HepG2 (cell line): ENCODE data around the gene NET1. TPM values are rescaled to one million over a fixed set of nuclear protein-coding genes. Genes with fewer than 3 reads are reported as not detected.

Experiments
- ATAC-seq: fragments of 200-7000 bp; cut with Tn5 transposase; 3 replicates; pipeline ENCODE4 v1.9.1; 2020; ENCODE audit warnings: mild to moderate bottlenecking, moderate library complexity
- BruUV-seq: library from RNA; stranded (reverse); fragments of 400-500 nt; replicated peaks from 2 replicates; lab custom pipeline; 2021; lab: Mats Ljungman, UMichigan
- CTCF ChIA-PET: fragments of 300-600 bp; formaldehyde crosslinking; extraction: SDS; loops from one replicate; lab custom pipeline; 2021; ENCODE audit warnings: low total read pairs, inconsistent platforms, low intra/inter-chr PET ratio; lab: Yijun Ruan, JAX
- POLR2A ChIA-PET: fragments of 350-600 bp; sonication (Branson Sonifier 250); formaldehyde crosslinking; loops from one replicate; lab custom pipeline; 2020; ENCODE audit warnings: antibody characterized with exemption, inconsistent platforms; lab: Yijun Ruan, JAX
- DNase-seq: peaks from one replicate; pipeline ENCODE4 v3.0.0-alpha.2; 2015; ENCODE audit warnings: low spot score
- FAIRE-seq: peaks from 3 replicates; lab custom pipeline; 2011; peaks lifted over from hg19 to GRCh38; lab: Jason Lieb, UNC
- H2AFZ ChIP-seq: one replicate; pipeline ENCODE4 v1.6.1; 2011; ENCODE audit warnings: low read length, inconsistent platforms
- H3K27ac ChIP-seq: fragments of 300-600 bp; 3 replicates; pipeline ENCODE4 v1.8.0; 2011; ENCODE audit warnings: mixed run types, mild to moderate bottlenecking, mixed read lengths, low read length, inconsistent platforms; ENCODE audit not compliant: insufficient read depth; ENCODE audit errors: extremely low read length
- H3K27me3 ChIP-seq, 2 experiments: fragments of 200-600 bp in 1 of 2; 2 replicates in 1 of 2; 3 replicates in 1 of 2; pipeline versions ENCODE4 v1.6.0 to v1.8.0; 2011; ENCODE audit warnings: low read length in 2 of 2, mild to moderate bottlenecking in 2 of 2, moderate library complexity in 2 of 2, inconsistent platforms in 1 of 2; ENCODE audit not compliant: insufficient read depth in 2 of 2, control insufficient read depth in 1 of 2
- H3K36me3 ChIP-seq, 2 experiments: fragments of 200-600 bp in 1 of 2; replicated peaks in 1 of 2; 2 replicates in 1 of 2; 3 replicates in 1 of 2; pipeline versions ENCODE4 v1.5.1 to v1.8.0; 2011; ENCODE audit warnings: low read length in 2 of 2, inconsistent platforms in 1 of 2; ENCODE audit not compliant: insufficient read depth in 2 of 2, control insufficient read depth in 1 of 2
- H3K4me1 ChIP-seq: 2 replicates; pipeline ENCODE4 v1.5.1; 2012; ENCODE audit warnings: low read length, inconsistent platforms; ENCODE audit not compliant: insufficient read depth
- H3K4me2 ChIP-seq: 2 replicates; pipeline ENCODE4 v1.6.0; 2011; ENCODE audit warnings: low read depth, low read length, inconsistent platforms
- H3K4me3 ChIP-seq, 3 experiments: fragments of 200-600 bp in 1 of 3; sonication (generic), shearing (Covaris generic) in 1 of 3; replicated peaks in 1 of 3; 2 replicates each; pipeline ENCODE4 v1.5.1; 2011 to 2016; ENCODE audit warnings: low read length in 3 of 3, inconsistent platforms in 2 of 3, low read depth in 2 of 3, mild to moderate bottlenecking in 2 of 3, control low read depth in 1 of 3, mixed read lengths in 1 of 3; ENCODE audit not compliant: insufficient read depth in 1 of 3
- H3K79me2 ChIP-seq: one replicate; pipeline ENCODE4 v1.6.1; 2011; ENCODE audit warnings: low read length, inconsistent platforms; ENCODE audit not compliant: insufficient read depth
- H3K9ac ChIP-seq: 2 replicates; pipeline ENCODE4 v1.6.0; 2011; ENCODE audit warnings: mild to moderate bottlenecking, low read depth, low read length, inconsistent platforms; ENCODE audit not compliant: insufficient read depth
- H3K9me3 ChIP-seq: 2 replicates; pipeline ENCODE4 v1.5.1; 2012; ENCODE audit warnings: mild to moderate bottlenecking, low read length
- H4K20me1 ChIP-seq: 2 replicates; pipeline ENCODE4 v1.6.0; 2011; ENCODE audit warnings: inconsistent platforms, mild to moderate bottlenecking, low read length, moderate library complexity; ENCODE audit not compliant: insufficient read depth
- DZIP1 ChIP-seq: sonication (generic); formaldehyde crosslinking; IDR thresholded peaks from 2 replicates; pipeline ENCODE4 v1.5.0; 2020; ENCODE audit warnings: mild to moderate bottlenecking, missing genetic modification reagents
- HOXA5 ChIP-seq: sonication (generic); formaldehyde crosslinking; IDR thresholded peaks from 2 replicates; pipeline ENCODE4 v1.4.0; 2020; ENCODE audit warnings: missing genetic modification reagents
- MBD4 ChIP-seq: IDR thresholded peaks from 2 replicates; pipeline ENCODE4 v1.6.1; 2012; ENCODE audit warnings: low read length, inconsistent platforms, borderline replicate concordance
- MLLT10 ChIP-seq: sonication (generic); formaldehyde crosslinking; IDR thresholded peaks from 2 replicates; pipeline ENCODE4 v1.4.0; 2020; ENCODE audit warnings: missing genetic modification reagents
- NBN ChIP-seq: fragments of 450-650 bp; conservative IDR thresholded peaks from 2 replicates; pipeline ENCODE4 v1.6.1; 2017
- SKIL ChIP-seq: sonication (generic); formaldehyde crosslinking; IDR thresholded peaks from 2 replicates; pipeline ENCODE4 v1.8.0; 2022; ENCODE audit warnings: missing genetic modification reagents, mild to moderate bottlenecking, moderate library complexity, borderline replicate concordance
- SP140L ChIP-seq: sonication (generic); formaldehyde crosslinking; IDR thresholded peaks from 2 replicates; pipeline ENCODE4 v1.4.0; 2020; ENCODE audit warnings: missing genetic modification reagents, borderline replicate concordance
- TOPORS ChIP-seq: sonication (generic); formaldehyde crosslinking; IDR thresholded peaks from 2 replicates; pipeline ENCODE4 v1.8.0; 2023; ENCODE audit warnings: mild to moderate bottlenecking, missing genetic modification reagents
- ZBTB1 ChIP-seq: sonication (generic); formaldehyde crosslinking; IDR thresholded peaks from 2 replicates; pipeline ENCODE4 v1.4.0; 2020; ENCODE audit warnings: missing genetic modification reagents, borderline replicate concordance
- ZNF275 ChIP-seq: sonication (generic); formaldehyde crosslinking; IDR thresholded peaks from 2 replicates; pipeline ENCODE4 v1.8.0; 2022; ENCODE audit warnings: missing genetic modification reagents, mild to moderate bottlenecking, inconsistent platforms, borderline replicate concordance
- ZNF343 ChIP-seq: sonication (generic); formaldehyde crosslinking; IDR thresholded peaks from 2 replicates; pipeline ENCODE4 v1.4.0; 2020; ENCODE audit warnings: mild to moderate bottlenecking, missing genetic modification reagents
- ZNF44 ChIP-seq: sonication (generic); formaldehyde crosslinking; IDR thresholded peaks from 2 replicates; pipeline ENCODE4 v1.5.1; 2020; ENCODE audit warnings: mild to moderate bottlenecking, missing genetic modification reagents
- ZNF770 ChIP-seq: sonication (generic); formaldehyde crosslinking; IDR thresholded peaks from 2 replicates; pipeline ENCODE4 v1.5.0; 2020; ENCODE audit warnings: mild to moderate bottlenecking, missing genetic modification reagents
- WGBS: methylation state at CpG from one replicate; pipeline ENCODE4 v1.1.6; 2017; ENCODE audit warnings: low lambda C conversion rate; 5-methylcytosine and 5-hydroxymethylcytosine counted together
- in situ Hi-C: cut with HindIII; loops from 2 replicates; pipeline ENCODE4 v1.10.0; 2017; ENCODE audit warnings: low pct_unique_long_range_greater_than_20kb; ENCODE audit not compliant: extremely low pct_ligation_motif_present
- intact Hi-C: fragments of 100-400 bp; cut with micrococcal nuclease; formaldehyde crosslinking; loops from one replicate; pipeline ENCODE4 v1.10.0; 2022; ENCODE audit not compliant: unreplicated experiment
- polyA plus RNA-seq, 8 experiments: library from polyadenylated mRNA; depleted of rRNA in 3 of 8; stranded (reverse) in 7 of 8; unstranded in 1 of 8; fragments of >200 nt; fragmentation: Illumina TruSeq in 4 of 8; extraction: Trizol in 4 of 8; gene quantifications; 2 replicates each; pipeline versions ENCODE4 v1.2.1 to v1.2.3, GENCODE V29; 2011 to 2016; ENCODE audit warnings: low read depth in 4 of 8, missing spikeins in 1 of 8, mixed read lengths in 1 of 8; ENCODE audit not compliant: insufficient read depth in 1 of 8
- total RNA-seq, 5 experiments: library from RNA; depleted of rRNA; stranded (reverse); fragments of >200 nt; fragmentation: Illumina TruSeq; extraction: Trizol; gene quantifications; 2 replicates each; pipeline ENCODE4 v1.2.3, GENCODE V29; 2016; ENCODE audit warnings: low read depth in 1 of 5

NET1 gene
- total and polyA plus RNA-seq, 2 of the 13 experiments (the other 11 are each of a cell fraction or from before 2014, with no cell fraction given): 48.1 to 65.8 TPM

GRCh38 chr10:5423771-5424170, 11.4 kb downstream of the NET1 start:
- Histone ChIP-seq H3K9ac (no peak overlapping the region), H3K27ac (no peak overlapping the region), H3K79me2 (peaks cover 74% of the 10 kb centered on the region), H3K4me3 (no peak overlapping the region), H3K27me3 (no peaks in the 10 kb centered on the region), H3K9me3 (peaks cover 5% of the 10 kb centered on the region; the same call in 1 of the 2 replicates), H3K4me1 (no peaks in the 10 kb centered on the region), H2AFZ (no peak overlapping the region), H3K36me3 (peaks cover 0 to 5% of the 10 kb centered on the region in 2 experiments; a peak in 1 of 5 replicates), H4K20me1 (no peaks in the 10 kb centered on the region)
- no peak for FAIRE-seq
- BruUV-seq: no TSS peak
- intact Hi-C loops: no loop called here
- 50% methylated on average over 2 of the region's 2 CpGs for WGBS
- no peak for DNase-seq
- CTCF ChIA-PET: no interaction called here
- POLR2A ChIA-PET: no interaction called here
- ATAC-seq: no peak
- TF ChIP-seq SP140L (CRISPR knock-in tag): no peak
- TF ChIP-seq NBN: no peak
- TF ChIP-seq ZNF770 (CRISPR knock-in tag): no peak
- TF ChIP-seq ZNF275 (CRISPR knock-in tag): no peak
- no peak for TF ChIP-seq DZIP1 (CRISPR knock-in tag)
- TF ChIP-seq ZNF343 (CRISPR knock-in tag): no peak
- TF ChIP-seq SKIL (CRISPR knock-in tag): no peak
- TF ChIP-seq ZNF44 (CRISPR knock-in tag): no peak
- TF ChIP-seq MBD4: no peak
- no peak for TF ChIP-seq ZBTB1
- no peak for TF ChIP-seq MLLT10 (CRISPR knock-in tag)
- no peak for TF ChIP-seq TOPORS (CRISPR knock-in tag)
- TF ChIP-seq HOXA5 (CRISPR knock-in tag): no peak
- TF ChIP-seq, all 625 proteins: peak for 0
- H3K4me2 ChIP-seq: no peak overlapping the region
- in situ Hi-C loops: no loop called here
